Upper lobe of right lung (tissue), 1 donor: ENCODE measurements around the gene PIAS1. TPM values are rescaled to one million over a fixed set of nuclear protein-coding genes. Genes with fewer than 3 reads are reported as not detected.
"Not testable (repeated sequence)": the region's sequence is repeated elsewhere in the genome, so short reads cannot be mapped to it uniquely, and the experiment has no call there.

Experiments used
- ATAC-seq: fragments of 200-7000 bp; cut with Tn5 transposase; one replicate; pipeline ENCODE4 v1.9.1; 2020; ENCODE audit warnings: mild to moderate bottlenecking, moderate library complexity
- DNase-seq: peaks from one replicate; pipeline ENCODE4 v3.0.0-alpha.2; 2020
- H3K27ac ChIP-seq: fragments of 200-600 bp; one replicate; pipeline ENCODE4 v1.8.0; 2022
- H3K27me3 ChIP-seq: fragments of 200-600 bp; one replicate; pipeline ENCODE4 v1.8.0; 2022; ENCODE audit warnings: mild to moderate bottlenecking
- H3K36me3 ChIP-seq: fragments of 200-600 bp; one replicate; pipeline ENCODE4 v1.8.0; 2022
- H3K4me1 ChIP-seq: fragments of 200-600 bp; one replicate; pipeline ENCODE4 v1.8.0; 2022
- H3K4me3 ChIP-seq: fragments of 200-600 bp; one replicate; pipeline ENCODE4 v1.8.0; 2022; ENCODE audit warnings: mild to moderate bottlenecking
- H3K9me3 ChIP-seq: fragments of 200-600 bp; one replicate; pipeline ENCODE4 v1.8.0; 2022
- intact Hi-C: fragments of 100-400 bp; cut with DNase I; formaldehyde crosslinking; loops from one replicate; pipeline ENCODE4 v1.11.0; 2022
- total RNA-seq: library from RNA; stranded (reverse); fragmentation: NEBNext Ultra II Directional; extraction: Animal tissue kit (Norgen Biotek cat#: 25700); gene quantifications from one replicate; pipeline ENCODE4 v1.2.1, GENCODE V29; 2021
- TF ChIP-seq, protein P1 (sequence below): fragments of 200-600 bp; IDR thresholded peaks from one replicate; pipeline ENCODE4 v1.8.0; 2022; ENCODE audit warnings: antibody characterized with exemption
- donor health status: DM: no; HTN: yes; CAD: no; lungs with severe emphysema.

PIAS1 gene
- total RNA-seq, 1 donor from 2014 or later: 62.0 TPM

DNA sequence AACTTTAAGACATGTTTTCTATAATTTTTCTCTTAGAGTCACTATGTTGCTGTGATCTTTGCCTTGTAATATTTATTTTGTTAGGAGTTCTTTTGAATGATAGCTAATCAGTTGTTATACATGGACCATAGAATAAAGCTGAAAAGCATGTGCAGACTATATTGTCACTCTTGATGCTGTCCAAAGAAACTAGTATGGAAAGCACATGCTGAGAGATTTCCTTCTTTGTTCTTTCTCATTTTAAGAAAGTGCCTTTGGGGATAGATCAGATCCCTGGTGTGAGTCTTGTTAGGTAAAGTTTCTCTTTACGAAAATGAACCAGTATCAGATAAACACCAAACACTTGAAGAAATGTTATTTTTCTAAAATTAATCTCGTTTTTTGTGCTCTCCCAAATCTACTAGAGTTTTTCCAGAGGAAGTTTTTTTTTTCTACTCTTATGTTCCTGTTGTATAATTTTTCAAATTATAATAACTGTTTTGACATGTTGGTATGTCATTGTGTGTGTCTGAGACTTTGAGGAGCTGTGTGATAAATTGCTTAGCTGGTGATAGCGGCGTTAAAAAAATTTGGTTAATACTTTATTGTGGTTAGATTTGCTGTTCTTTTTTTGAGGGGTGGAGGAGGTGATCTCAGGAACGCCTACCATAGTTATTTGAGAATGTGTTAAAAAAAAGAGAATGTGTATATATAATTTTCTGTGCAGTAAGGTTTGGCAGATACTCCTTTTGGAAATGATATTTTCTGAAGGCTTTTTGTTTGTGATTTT lies 2.2 kb downstream of the PIAS1 start:
- DNase-seq (no peak), ATAC-seq (no peak)
- H3K4me1 ChIP-seq: peaks cover 37% of the 10 kb centered on the region
- H3K4me3 ChIP-seq: peak overlapping the region; percentile 87
- TF ChIP-seq, protein P1, sequence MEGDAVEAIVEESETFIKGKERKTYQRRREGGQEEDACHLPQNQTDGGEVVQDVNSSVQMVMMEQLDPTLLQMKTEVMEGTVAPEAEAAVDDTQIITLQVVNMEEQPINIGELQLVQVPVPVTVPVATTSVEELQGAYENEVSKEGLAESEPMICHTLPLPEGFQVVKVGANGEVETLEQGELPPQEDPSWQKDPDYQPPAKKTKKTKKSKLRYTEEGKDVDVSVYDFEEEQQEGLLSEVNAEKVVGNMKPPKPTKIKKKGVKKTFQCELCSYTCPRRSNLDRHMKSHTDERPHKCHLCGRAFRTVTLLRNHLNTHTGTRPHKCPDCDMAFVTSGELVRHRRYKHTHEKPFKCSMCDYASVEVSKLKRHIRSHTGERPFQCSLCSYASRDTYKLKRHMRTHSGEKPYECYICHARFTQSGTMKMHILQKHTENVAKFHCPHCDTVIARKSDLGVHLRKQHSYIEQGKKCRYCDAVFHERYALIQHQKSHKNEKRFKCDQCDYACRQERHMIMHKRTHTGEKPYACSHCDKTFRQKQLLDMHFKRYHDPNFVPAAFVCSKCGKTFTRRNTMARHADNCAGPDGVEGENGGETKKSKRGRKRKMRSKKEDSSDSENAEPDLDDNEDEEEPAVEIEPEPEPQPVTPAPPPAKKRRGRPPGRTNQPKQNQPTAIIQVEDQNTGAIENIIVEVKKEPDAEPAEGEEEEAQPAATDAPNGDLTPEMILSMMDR: no peak
- H3K27ac ChIP-seq: peak overlapping the region; percentile 92
- intact Hi-C loops: no loop called here
- no peaks in the 10 kb centered on the region for H3K27me3 ChIP-seq
- H3K36me3 ChIP-seq: no peaks in the 10 kb centered on the region
- no peaks in the 10 kb centered on the region for H3K9me3 ChIP-seq

- Histone ChIP-seq H3K27ac (no peak overlapping the region), H3K36me3 (no peaks in the 10 kb centered on the region), H3K27me3 (no peaks in the 10 kb centered on the region), H3K4me3 (no peak overlapping the region), H3K4me1 (peaks cover 37% of the 10 kb centered on the region), H3K9me3 (no peaks in the 10 kb centered on the region)
- DNase-seq: no peak
- intact Hi-C loops: no loop called here
- TF ChIP-seq, protein P1: no peak
- ATAC-seq: no peak
Measured at GRCh38 chr15:68057034-68057433, 2.9 kb downstream of the PIAS1 start.

- no peak for DNase-seq
- H3K36me3 ChIP-seq: no peaks in the 10 kb centered on the region
- no peaks in the 10 kb centered on the region for H3K27me3 ChIP-seq
- intact Hi-C loops: no loop called here
- H3K4me3 ChIP-seq: no peak overlapping the region
- no peak overlapping the region for H3K27ac ChIP-seq
- TF ChIP-seq, protein P1: no peak
- peaks cover 37% of the 10 kb centered on the region for H3K4me1 ChIP-seq
- no peaks in the 10 kb centered on the region for H3K9me3 ChIP-seq
- no peak for ATAC-seq
Measured at GRCh38 chr15:68057758-68058157, 3.6 kb downstream of the PIAS1 start.

- DNase-seq, H3K27ac ChIP-seq, H3K36me3 ChIP-seq, H3K27me3 ChIP-seq, H3K9me3 ChIP-seq, intact Hi-C loops, ATAC-seq, H3K4me3 ChIP-seq: not testable (repeated sequence)
- H3K4me1 ChIP-seq: peaks cover 37% of the 10 kb centered on the region
Measured at GRCh38 chr15:68058970-68059369, 4.9 kb downstream of the PIAS1 start.

DNA sequence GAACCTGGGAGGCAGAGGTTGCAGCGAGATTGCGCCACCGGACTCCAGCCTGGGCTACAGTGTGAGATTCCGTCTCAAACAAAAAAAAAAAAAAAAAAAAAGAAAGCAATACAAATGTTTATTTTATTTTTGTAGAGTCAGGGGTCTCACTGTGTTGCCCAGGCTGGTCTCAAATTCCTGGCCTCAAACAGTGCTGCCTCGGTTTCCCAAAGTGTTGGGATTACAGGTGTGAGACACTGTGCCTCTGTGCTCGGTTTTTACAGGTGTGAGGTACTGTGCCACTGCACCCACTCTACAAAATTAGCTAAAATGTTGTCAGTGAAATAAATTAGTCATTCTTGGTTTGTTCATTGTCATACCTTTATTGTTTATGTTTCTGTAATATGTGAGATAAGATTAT lies 5.5 kb downstream of the PIAS1 start:
- Histone ChIP-seq H3K36me3 (no peaks in the 10 kb centered on the region), H3K27ac (no peak overlapping the region), H3K4me1 (peaks cover 37% of the 10 kb centered on the region), H3K4me3 (no peak overlapping the region), H3K27me3 (no peaks in the 10 kb centered on the region), H3K9me3 (no peaks in the 10 kb centered on the region)
- DNase-seq (no peak), ATAC-seq (no peak)
- TF ChIP-seq, protein P1: no peak
- intact Hi-C loops: no loop called here

DNA sequence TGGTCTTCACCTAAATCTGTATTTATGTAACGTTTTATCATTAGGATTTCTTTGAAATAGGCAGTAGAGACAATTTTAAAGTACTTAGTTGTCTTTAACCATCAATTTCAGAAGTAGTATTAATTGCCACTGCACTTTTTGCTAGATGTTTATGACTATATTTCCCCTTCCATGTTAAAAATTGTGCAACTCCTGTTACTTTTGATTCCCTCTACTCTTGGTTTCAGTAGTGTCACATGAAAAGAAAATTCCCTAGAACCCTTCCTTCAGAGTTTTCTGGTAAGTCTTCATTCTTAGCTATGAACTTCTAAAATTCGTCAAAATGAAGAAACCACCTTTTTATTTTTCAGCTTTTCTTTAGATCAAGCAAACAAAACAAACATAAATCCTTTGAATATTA lies 7.1 kb downstream of the PIAS1 start:
- H3K27ac ChIP-seq: no peak overlapping the region

More for the DNA sequence above, 7.1 kb downstream of the PIAS1 start:
- DNase-seq (no peak), ATAC-seq (no peak)
- intact Hi-C loops: no loop called here
- peaks cover 1% of the 10 kb centered on the region for H3K36me3 ChIP-seq
- H3K27me3 ChIP-seq: no peaks in the 10 kb centered on the region
- no peak overlapping the region for H3K4me3 ChIP-seq
- no peaks in the 10 kb centered on the region for H3K9me3 ChIP-seq
- TF ChIP-seq, protein P1: no peak
- H3K4me1 ChIP-seq: peaks cover 31% of the 10 kb centered on the region
